GM13976 (cell line): Measurements from ENCODE around the gene TAF4.
"Not testable (repeated sequence)": the region's sequence is repeated elsewhere in the genome, so short reads cannot be mapped to it uniquely, and the experiment has no call there.

Source experiments
- DNase-seq: peaks from one replicate; pipeline ENCODE4 v3.0.0; 2012; ENCODE audit warnings: low spot score
- in situ Hi-C: fragments of 300-500 bp; cut with MboI; formaldehyde crosslinking; loops from one replicate; pipeline ENCODE4 v1.12.0; 2022; ENCODE audit warnings: low sequenced_read_pairs, mixed read lengths, inconsistent platforms; ENCODE audit not compliant: unreplicated experiment
- TF ChIP-seq, protein P1 (sequence below): IDR thresholded peaks from 2 replicates; pipeline ENCODE4 v1.5.1; 2012; ENCODE audit warnings: borderline replicate concordance, mild to moderate bottlenecking; ENCODE audit not compliant: insufficient read depth; ENCODE audit errors: extremely low read depth, missing control alignments, control extremely low read depth

TAF4 gene

DNA sequence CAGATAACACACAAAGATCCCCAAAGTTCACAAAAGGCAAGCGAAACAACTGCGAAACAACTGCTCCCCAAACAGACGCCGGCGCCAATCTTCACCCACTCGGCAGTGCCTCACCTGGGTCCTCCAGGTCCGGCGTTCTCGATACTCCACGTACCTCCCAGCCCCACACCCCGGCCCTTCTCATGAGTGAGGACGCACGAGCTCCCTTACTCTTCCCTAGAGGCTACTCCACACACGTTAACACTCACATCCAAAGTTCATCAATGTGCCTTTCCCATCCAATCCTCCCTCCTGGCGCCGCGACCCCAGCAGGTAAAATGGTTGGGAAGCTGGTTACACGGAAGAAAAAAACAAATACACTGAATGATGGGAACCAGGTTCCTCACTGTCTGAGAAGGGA, 77.0 kb downstream of the TAF4 start:
- in situ Hi-C loops: no loop called here
- DNase-seq: no peak
- TF ChIP-seq, protein P1, sequence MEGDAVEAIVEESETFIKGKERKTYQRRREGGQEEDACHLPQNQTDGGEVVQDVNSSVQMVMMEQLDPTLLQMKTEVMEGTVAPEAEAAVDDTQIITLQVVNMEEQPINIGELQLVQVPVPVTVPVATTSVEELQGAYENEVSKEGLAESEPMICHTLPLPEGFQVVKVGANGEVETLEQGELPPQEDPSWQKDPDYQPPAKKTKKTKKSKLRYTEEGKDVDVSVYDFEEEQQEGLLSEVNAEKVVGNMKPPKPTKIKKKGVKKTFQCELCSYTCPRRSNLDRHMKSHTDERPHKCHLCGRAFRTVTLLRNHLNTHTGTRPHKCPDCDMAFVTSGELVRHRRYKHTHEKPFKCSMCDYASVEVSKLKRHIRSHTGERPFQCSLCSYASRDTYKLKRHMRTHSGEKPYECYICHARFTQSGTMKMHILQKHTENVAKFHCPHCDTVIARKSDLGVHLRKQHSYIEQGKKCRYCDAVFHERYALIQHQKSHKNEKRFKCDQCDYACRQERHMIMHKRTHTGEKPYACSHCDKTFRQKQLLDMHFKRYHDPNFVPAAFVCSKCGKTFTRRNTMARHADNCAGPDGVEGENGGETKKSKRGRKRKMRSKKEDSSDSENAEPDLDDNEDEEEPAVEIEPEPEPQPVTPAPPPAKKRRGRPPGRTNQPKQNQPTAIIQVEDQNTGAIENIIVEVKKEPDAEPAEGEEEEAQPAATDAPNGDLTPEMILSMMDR: no peak

DNA sequence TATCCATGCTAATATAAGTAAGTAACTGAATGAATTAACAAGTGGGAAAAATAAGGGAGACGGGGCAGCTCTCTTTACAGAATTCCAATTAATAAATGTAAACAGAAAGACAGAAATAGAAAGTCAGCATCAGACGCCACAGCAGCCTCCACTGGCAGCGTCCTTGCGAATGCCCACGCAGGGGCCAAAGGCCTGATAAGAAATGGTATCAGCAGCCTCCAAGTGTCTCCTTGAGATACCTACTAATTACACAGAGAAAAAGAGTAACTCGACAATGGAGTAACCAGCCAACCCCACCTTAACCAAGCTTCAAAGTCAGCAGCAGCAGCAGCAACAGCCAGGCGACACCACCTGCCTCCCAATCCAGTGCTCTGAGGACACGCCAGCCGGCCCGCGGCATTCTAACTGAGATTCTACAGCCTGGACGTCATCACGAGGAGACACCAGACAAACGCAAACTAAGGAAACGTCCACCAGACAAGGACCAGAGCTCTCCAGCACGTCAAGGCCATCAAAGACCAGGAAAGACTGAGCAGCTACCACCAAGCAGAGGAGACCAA, 78.8 kb downstream of the TAF4 start:
- DNase-seq: no peak
- in situ Hi-C loops: no loop called here
- TF ChIP-seq, protein P1: no peak

DNA sequence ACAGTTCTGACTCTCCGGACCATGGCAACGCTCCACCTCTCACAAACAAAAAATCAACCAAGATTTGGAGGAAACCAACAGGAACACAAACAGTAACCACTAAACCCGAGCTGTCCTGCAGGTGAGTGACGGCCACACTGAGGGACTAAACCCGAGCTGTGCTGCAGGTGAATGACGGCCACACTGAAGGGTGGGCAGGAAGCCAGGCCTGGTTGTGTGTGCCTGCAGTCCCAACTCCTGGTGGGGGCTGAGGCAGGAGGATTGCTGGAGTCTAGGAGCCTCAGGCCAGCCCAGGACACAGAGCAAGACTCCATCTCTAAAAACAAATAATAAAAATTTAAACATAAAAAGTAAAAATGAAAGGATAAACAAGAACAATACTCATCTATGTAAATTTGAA, 80.6 kb downstream of the TAF4 start:
- TF ChIP-seq, protein P1: no peak
- no peak for DNase-seq
- in situ Hi-C loops: no loop called here

DNA sequence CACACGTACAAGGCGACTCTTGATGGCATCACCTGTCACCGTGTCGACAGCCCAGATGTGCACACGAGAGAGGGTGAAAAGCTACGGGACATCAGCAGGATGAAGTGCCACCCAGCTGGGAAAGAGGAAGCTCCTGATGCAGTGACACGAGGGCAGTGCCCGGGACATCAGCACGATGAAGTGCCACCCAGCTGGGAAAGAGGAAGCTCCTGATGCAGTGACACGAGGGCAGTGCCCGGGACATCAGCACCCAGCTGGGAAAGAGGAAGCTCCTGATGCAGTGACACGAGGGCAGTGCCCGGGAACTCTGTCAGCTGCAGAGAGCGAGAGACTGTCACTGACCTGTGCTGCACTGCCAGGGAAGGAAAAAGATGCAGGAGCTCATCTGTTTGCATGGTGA, 81.2 kb downstream of the TAF4 start:
- DNase-seq, in situ Hi-C loops: not testable (repeated sequence)

DNA sequence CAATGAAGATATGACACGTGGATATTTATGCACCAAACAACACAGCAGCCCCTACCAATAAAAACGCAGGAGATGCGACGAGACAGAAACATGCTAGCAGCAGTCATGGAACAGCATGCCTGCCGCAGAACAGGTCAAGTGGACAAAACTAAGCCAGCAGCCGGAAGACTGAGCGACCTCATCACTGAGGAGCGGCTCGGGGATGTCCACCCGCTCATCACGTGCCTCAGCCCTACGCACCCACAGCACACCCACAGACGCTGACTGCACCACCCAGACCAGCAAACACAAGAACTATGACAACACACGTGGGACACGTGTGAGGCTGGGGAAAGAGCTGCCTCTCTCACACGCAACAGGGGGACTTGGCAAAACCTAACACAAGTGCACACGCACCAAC, 81.7 kb downstream of the TAF4 start:
- no peak for DNase-seq
- in situ Hi-C loops: no loop called here
- TF ChIP-seq, protein P1: no peak

DNA sequence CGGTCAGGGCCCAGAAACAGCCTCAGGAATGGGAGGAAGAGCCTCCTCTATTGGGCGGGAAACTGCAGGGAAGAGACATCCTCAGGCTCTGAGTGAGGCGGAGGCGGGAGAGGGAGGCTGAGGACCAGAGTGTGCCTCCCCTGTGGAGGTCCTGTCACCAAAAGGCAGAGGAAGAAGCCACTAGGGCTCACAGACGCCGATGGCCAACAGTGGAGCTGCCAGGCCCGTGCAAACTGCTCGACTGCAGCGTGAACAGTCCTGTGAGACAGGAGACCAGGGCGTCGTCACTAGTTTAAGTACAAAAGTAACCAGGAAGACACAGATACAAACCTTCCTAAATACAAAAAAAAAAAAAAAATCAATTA, 82.7 kb downstream of the TAF4 start:
- TF ChIP-seq, protein P1: no peak
- in situ Hi-C loops: no loop called here
- no peak for DNase-seq

DNA sequence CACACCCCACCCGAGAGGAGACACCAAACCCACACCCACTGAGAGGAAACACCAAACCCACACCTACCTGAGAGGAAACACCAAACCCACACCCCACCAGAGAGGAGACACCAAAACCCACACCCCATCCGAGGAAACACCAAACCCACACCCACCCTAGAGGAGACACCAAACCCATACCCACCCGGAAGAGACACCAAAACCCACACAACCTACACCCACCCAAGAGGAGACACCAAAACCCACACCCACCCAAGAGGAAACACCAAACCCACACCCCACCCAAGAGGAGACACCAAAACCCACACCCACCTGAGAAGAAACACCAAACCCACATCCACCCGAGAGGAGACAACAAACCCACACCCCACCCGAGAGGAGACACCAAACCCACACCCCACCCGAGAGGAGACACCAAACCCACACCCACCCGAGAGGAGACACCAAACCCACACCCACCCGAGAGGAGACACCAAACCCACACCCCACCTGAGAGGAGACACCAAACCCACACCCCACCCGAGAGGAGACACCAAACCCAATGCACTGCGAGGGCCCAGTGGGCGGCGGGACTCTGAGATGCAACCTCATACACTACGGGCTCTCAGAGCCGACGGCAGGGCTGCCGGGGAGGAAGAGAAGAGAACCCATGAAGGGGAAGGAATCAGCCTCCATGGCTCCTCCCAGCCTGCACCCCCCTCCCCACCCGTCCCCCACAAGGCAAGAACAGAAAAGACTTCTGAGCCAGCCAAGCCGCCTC, 83.3 kb downstream of the TAF4 start:
- TF ChIP-seq, protein P1: no peak
- DNase-seq: no peak
- in situ Hi-C loops: no loop called here

DNA sequence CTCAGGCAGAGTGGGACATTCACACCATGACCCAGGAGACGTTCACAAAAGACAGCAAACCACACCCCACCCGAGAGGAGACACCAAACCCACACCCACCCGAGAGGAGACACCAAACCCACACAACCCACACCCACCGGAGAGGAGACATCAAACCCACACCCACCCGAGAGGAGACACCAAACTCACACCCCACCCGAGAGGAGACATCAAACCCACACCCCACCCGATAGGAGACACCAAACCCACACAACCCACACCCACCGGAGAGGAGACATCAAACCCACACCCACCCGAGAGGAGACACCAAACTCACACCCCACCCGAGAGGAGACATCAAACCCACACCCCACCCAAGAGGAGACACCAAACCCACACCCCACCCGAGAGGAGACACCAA, 84.0 kb downstream of the TAF4 start:
- in situ Hi-C loops, DNase-seq: not testable (repeated sequence)
